HG03354 (cell line): ENCODE measurements around the gene FOCAD.
"Not testable (repeated sequence)": the region's sequence is repeated elsewhere in the genome, so short reads cannot be mapped to it uniquely, and the experiment has no call there.

Source experiments
- ATAC-seq: cut with Tn5 transposase; IDR thresholded peaks from one replicate; pipeline ENCODE4 v1.9.1; 2021; ENCODE audit warnings: mild to moderate bottlenecking; ENCODE audit not compliant: unreplicated experiment, poor library complexity, severe bottlenecking

The FOCAD gene

GRCh38 chr9:20673537-20673936 lies 10.5 kb upstream of the FOCAD start:
- not testable (repeated sequence) for ATAC-seq

- ATAC-seq, result no peak
These were observed 2.6 kb upstream of the FOCAD start for GRCh38 chr9:20681467-20681866.

GRCh38 chr9:20683351-20684034 lies 566 bp upstream of the FOCAD start:
- peak; percentile 17 for ATAC-seq

GRCh38 chr9:20684875-20685696 lies 1.0 kb downstream of the FOCAD start:
- no peak for ATAC-seq

DNA sequence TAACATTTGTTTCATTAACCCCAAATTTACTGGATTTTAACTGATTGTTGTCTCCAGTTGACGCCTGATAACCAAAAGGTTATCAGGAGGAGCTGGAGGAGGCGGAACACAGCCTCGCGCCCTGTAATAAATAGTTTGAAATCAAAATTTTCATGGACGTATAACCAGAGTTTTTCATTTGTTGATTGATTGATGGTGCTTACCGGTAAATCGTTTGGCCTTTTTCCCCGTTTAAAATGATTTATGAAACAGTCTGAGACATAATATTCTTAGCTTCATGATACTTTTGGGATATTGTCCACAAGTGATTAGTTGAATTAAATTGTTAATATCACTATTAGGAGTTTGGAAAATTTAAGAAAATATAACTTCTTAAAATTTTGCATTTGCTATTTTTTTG lies 1.7 kb downstream of the FOCAD start:
- no peak for ATAC-seq

GRCh38 chr9:20689833-20690232 lies 5.8 kb downstream of the FOCAD start:
- ATAC-seq, result no peak

DNA sequence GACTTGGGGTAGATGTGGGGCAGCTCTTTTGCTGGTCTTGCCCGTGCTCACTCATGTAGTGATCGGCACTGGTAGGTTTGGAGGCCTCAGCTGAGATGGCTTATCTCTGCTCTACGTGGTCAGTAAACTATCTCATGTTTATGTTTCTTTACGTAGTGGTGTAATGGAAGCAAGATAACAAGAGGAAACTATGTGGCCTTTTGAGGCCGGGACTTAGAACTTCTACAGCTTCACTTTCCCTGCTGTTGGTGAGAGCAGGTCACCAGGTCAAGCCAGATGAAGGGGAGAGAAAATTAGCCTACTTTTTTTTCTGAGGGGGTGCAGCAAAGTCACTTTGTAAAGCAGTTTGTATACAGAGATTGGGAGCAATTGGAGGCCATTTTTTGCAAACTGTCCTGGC lies 8.5 kb downstream of the FOCAD start:
- ATAC-seq, result no peak

DNA sequence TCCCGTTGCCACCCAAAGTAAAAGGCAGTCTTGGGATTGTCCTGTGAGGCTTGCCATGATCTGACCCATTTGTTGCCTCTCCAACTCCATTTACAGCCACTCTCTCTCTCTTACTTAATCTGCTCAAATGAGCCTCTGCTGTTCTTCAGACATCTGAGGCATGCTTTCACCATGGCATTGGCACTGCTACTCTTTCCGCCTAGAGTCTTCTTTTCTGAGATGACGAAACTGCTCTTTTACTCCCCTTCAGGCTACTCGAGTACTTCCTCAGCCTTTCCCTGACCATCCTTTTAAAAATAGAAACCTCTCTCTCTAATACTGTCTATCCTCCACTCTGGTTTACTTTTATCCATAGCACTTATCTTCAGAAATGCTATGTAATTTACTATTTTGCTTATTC lies 9.0 kb downstream of the FOCAD start:
- no peak for ATAC-seq

GRCh38 chr9:20694248-20694647 lies 10.2 kb downstream of the FOCAD start:
- ATAC-seq, result no peak

- ATAC-seq, result no peak
These were observed 13.1 kb downstream of the FOCAD start for GRCh38 chr9:20697021-20697719.

- no peak for ATAC-seq
These were observed 14.7 kb downstream of the FOCAD start for GRCh38 chr9:20698782-20699181.

DNA sequence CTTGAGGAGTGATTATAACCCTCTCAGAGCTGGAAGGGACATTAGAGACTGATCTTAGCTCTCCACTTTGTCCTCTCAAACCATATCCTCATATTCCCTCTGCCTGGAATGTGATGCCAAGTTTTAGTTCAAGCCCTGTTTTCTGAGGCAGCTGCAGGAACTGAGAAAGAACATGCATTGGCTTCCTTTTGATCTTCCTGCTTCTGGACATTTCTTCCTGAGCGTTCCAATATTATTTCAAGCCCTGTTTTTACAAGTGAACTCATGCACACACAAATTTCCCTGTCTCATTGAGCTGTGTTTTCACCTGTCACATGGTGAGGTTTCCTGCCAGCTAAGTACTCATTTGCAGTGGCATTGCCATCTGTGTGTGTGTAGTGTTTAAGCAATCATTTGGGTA lies 17.0 kb downstream of the FOCAD start:
- no peak for ATAC-seq

DNA sequence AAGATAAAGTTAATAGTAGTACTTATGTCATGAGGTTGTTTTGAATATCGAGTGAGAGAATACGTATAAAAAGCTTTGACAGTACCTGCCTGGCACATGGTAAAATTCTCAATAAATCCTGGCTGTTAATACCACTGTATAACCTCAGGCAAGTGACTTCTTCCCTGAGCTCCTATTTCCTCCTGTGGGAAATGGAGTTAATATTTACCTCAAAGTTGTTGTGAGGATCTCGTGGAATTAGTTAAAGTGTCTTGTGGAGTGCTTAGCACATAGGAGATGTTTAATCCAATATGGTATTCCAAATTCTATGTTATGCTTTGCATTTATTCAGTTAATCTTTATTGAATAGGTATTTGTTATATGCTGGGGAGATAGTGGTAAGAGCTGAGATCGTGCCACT lies 18.5 kb downstream of the FOCAD start:
- ATAC-seq, result no peak

DNA sequence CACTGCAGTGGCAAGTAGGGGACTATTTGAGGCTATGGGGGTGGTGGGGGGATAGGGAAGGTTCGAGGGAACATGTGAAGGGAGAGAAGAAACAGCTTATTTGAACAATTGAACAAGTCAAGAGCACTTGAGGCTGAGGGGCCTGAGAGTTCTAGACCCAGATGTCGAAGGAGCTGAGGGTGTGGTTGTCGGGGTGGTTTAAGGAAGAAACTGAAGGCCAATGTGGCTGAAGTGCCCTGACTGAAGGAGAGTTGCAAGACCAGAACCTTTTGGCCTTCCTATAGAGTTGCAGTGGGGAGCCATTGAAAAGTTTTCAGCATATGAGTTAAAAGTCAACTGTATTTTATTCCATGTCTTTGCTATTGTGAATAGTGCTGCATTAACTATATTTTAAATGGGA lies 19.1 kb downstream of the FOCAD start:
- ATAC-seq, result no peak

GRCh38 chr9:20707708-20708107 lies 23.6 kb downstream of the FOCAD start:
- ATAC-seq, result no peak

- no peak for ATAC-seq
These were observed 29.1 kb downstream of the FOCAD start for GRCh38 chr9:20713172-20713571.

DNA sequence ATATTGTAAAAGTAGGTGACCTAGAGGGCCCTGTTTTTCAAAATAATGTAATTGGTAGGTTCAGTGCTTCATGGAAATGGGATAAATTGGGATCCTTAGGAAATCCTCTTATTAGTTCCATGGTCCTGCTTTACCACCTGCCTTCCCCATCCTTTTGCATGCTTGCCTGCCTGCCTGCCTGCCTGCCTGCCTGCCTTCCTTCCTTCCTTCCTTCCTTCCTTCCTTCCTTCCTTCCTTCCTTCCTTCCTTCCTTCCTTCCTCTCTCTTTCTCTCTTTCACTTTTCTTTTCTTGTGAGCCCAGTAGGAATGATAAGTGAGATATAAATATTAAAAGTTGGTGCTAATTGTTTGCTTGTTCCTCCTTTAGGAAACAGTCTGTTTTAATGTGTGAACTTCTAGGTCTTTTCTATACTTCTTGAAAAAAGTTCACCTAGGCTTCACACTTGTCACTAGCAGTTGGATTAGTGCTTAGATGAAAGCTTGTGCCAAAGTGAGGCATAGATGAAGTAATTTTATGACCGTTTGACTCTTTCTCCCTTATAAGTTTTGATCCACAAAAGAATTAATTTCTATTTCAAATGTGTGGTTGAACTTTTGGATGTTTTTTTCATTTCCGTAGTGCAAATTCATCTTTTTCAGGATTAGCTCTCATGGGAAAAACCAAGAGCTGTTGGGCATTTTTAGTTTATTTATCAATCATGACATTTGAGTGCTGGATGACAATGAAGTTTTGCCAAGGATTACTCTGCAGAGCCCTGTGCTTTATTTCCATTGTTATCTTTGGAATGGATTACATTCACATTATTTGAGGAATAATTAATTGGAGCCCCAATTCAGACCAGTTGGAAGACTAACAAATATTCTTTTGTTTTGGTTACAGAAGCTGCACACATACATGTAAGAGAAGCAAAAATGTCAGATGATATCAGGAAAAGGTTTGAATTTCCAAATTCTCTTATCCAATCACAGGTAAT lies 30.7 kb downstream of the FOCAD start:
- no peak for ATAC-seq

DNA sequence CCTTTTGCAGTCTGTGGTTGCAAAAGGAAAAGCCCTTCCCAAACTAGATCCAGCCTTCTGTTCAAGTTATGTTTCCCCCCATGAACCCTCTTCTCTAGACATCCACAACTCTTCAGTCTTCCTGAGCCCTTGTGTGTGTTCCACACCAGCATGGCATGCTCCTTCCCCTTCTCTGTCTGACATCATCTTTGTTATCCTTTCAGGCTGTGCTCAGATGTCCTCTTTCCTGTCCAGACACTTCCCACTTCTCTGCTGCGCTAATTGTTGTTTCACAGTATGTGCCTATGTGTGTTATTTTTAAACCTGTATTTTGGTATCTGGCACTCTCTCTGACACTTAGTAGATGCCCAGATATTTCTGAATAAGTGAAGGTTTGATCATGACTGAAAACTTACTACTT lies 38.2 kb downstream of the FOCAD start:
- ATAC-seq, result no peak

DNA sequence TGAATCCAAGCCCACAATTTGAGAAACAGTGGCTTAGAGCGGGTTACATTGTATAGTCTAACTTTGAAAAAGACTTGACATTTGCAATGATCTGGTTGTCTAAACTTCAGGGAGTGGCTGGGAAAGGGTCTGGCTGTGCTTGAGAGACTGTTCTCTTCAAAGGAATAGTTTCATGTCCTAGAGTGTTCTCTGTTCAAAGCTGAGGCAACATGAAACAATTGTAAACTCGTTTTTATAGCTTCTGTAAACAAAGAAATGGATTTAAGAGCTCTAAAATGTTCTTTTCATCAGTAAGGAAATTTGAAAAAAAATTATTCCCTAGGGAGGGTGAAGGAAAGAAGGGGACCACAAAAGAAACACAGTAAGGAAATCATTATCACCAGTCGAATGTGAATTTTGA lies 41.6 kb downstream of the FOCAD start:
- ATAC-seq, result no peak

DNA sequence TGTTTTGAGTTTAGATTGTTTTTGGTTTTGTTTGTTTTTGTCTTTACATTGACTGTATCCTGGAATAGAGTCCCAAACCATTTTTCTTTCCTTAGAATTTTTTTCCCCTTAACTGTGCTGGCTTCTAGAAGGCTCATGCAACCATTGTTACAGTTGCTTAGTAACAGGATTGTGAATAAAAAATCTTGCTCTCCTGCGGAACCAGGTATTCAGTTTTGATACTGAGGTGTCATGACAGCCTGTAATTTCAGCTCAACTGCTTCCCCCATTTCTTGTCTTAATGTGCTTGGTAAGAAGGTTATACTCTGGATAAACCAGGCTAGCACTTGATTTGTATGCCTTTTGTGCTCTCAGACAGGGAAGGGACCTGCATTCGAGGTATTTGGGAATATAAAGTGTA lies 42.1 kb downstream of the FOCAD start:
- ATAC-seq, result no peak
